ENCODE results near the gene B4GALNT4. TPM values are rescaled to one million over a fixed set of nuclear protein-coding genes. Genes with fewer than 3 reads are reported as not detected.

B4GALNT4 gene
- polyA plus RNA-seq, 2 of the 4 experiments (the other 2 are of a cell fraction), result 5.3 to 27.5 TPM

DNA sequence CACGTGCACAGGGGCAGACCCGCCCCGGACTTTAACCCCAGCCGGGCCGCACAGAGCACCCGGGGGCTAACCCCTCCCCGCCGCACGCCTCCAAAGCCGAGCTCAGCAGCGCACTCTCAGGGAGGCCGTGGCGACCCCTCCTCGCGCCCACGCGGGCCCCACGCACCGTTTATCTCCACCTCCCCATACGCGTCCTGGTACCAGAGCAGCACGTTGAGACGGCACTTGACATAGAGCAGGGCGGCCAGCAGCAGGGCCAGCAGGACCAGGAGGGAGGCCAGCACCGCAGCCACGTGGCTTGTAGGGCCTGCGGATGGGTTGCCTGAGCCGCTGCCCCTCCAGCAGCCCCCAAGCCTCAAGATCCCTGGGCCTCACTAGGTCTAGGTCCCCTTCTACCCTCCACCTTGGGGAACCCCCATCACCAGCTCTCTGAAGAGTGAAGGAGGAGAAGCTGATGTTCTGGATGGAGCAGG is 38.4 kb downstream of the B4GALNT4 start (continued):
- TF ChIP-seq, protein P1, sequence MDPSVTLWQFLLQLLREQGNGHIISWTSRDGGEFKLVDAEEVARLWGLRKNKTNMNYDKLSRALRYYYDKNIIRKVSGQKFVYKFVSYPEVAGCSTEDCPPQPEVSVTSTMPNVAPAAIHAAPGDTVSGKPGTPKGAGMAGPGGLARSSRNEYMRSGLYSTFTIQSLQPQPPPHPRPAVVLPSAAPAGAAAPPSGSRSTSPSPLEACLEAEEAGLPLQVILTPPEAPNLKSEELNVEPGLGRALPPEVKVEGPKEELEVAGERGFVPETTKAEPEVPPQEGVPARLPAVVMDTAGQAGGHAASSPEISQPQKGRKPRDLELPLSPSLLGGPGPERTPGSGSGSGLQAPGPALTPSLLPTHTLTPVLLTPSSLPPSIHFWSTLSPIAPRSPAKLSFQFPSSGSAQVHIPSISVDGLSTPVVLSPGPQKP (IDR thresholded peaks at IDR 0.05; ENCODE audit: low read depth, low read length), result no peak
- no peak for TF ChIP-seq ZC3H11A (IDR thresholded peaks at IDR 0.05)
- TF ChIP-seq EP300 (IDR thresholded peaks at IDR 0.05), result no peak
- no peak for TF ChIP-seq RCOR1 (IDR thresholded peaks at IDR 0.05; ENCODE audit: low read depth, low read length)
- no peak for TF ChIP-seq EHF (CRISPR knock-in tag; IDR thresholded peaks at IDR 0.05)
- no peak for TF ChIP-seq CEBPB (IDR thresholded peaks at IDR 0.05)

DNA sequence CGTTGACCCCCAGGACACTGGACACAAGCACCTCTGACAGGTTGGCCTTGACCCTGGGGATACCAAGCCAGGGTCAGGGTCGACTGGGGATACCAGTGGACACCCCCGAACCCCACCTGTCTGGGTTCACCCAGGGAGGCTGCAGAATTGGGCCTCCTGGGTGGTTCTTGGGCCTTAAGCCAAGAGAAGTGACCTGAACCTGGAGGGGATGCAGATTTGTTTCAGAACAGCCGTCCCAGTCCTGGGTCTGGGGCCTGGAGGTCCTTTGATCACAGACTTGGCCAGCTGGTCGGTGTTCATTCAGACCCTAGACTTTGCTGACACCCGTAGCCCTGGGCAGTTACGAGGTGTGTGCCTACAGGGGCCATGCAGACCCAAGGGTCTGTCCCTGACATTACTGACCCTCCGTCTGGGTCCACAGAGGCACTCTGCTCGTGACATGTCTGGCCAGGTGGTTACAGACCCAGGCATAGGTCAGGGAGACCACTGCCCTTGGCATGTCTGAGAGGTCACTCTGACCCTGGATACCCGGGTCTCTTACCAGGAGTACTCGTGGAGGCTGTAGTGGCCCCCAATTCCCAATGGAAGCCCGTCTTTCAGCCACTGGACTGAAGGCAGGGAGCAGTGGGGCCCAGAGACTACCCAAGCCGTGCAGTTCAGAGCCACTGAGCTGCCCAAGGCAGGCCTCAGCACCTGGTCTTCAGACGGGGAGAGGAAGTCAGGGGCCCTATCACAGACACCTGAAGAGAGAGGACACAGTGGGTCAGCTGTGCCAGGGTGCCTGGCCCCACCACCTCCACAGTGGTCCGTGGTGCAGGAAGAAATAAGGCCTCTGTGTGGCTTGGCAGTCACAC is 39.1 kb downstream of the B4GALNT4 start:
- FAIRE-seq, result no peak
- no peak for ATAC-seq
- POLR2A ChIA-PET, result interaction anchor here (1.4 to 3.3 kb wide), 3 partner anchors 15 to 98 kb away, joined by 6 to 30 read pairs (median 18); partner anchors contain the start of genes PKP3 and RNH1

DNA sequence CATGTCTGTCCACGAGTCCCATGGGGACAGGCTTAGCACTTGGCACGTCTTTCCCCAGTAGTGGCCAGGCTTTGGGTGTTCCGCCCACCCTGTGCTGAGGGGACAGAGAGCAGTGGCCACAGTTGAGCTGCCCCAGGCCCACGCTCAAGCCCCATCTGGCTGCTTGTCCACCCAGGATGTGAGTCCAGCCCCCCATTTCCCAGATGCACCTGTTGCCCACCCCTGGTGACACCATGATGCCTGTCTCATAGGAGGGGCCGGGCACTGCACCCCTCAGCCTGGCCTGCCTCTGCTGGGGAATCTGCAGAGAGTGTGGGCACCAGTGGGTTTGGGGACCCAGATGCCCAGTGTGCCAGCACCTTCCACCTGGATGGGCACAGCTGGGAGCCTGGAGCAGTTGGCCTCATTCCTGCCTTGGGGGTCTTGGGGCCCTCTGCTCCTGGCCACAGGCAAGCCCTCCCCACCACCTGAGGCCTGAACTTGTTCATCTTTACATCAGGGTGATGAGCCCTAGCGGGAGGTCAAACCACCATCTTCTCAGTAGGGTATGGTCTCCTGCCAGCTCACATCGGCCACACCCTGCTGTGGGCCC is 39.8 kb downstream of the B4GALNT4 start:
- H3K4me1 ChIP-seq, result peaks cover 40% of the 10 kb centered on the region
- FAIRE-seq (no peak), DNase-seq (ENCODE audit: low read depth in 1 of 2, low spot score in 1 of 2) (no peak), ATAC-seq (no peak)
- H3K27ac ChIP-seq, result peak overlapping the region in 1 of 2 experiments; percentile 66; a peak in 3 of 6 replicates
- 100% methylated on average over 2 of the region's 7 CpGs for WGBS (ENCODE audit: missing lambda C conversion rate)
- no peak overlapping the region for H3K4me2 ChIP-seq
- no peak overlapping the region for H3K4me3 ChIP-seq
- ChIA-PET POLR2A (no interaction called here), CTCF (interaction anchor here (9.0 kb wide), 1 partner anchor 42 kb away, joined by 112 read pairs; the partner anchor contains the start of gene PTDSS2)
- no peaks in the 10 kb centered on the region for H3K9me3 ChIP-seq
- no peak for TF ChIP-seq FOXS1 (CRISPR knock-in tag; IDR thresholded peaks at IDR 0.05)
- TF ChIP-seq RFX5 (IDR thresholded peaks at IDR 0.05), result no peak
- no peak for TF ChIP-seq TP53 (CRISPR knock-in tag; IDR thresholded peaks at IDR 0.05)
- TF ChIP-seq EHF (CRISPR knock-in tag; IDR thresholded peaks at IDR 0.05), result no peak
- TF ChIP-seq, protein P2, sequence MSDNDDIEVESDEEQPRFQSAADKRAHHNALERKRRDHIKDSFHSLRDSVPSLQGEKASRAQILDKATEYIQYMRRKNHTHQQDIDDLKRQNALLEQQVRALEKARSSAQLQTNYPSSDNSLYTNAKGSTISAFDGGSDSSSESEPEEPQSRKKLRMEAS (IDR thresholded peaks at IDR 0.05), result no peak
- no peak for TF ChIP-seq ZFP36 (IDR thresholded peaks at IDR 0.05; ENCODE audit: borderline replicate concordance, partially characterized antibody)
- TF ChIP-seq JUNB (IDR thresholded peaks at IDR 0.05), result no peak
- TF ChIP-seq BHLHE40 (IDR thresholded peaks at IDR 0.05; ENCODE audit: low read depth, low read length), result no peak
- TF ChIP-seq CHD2 (IDR thresholded peaks at IDR 0.05; ENCODE audit: low read length, partially characterized antibody), result no peak
- TF ChIP-seq, protein P3, sequence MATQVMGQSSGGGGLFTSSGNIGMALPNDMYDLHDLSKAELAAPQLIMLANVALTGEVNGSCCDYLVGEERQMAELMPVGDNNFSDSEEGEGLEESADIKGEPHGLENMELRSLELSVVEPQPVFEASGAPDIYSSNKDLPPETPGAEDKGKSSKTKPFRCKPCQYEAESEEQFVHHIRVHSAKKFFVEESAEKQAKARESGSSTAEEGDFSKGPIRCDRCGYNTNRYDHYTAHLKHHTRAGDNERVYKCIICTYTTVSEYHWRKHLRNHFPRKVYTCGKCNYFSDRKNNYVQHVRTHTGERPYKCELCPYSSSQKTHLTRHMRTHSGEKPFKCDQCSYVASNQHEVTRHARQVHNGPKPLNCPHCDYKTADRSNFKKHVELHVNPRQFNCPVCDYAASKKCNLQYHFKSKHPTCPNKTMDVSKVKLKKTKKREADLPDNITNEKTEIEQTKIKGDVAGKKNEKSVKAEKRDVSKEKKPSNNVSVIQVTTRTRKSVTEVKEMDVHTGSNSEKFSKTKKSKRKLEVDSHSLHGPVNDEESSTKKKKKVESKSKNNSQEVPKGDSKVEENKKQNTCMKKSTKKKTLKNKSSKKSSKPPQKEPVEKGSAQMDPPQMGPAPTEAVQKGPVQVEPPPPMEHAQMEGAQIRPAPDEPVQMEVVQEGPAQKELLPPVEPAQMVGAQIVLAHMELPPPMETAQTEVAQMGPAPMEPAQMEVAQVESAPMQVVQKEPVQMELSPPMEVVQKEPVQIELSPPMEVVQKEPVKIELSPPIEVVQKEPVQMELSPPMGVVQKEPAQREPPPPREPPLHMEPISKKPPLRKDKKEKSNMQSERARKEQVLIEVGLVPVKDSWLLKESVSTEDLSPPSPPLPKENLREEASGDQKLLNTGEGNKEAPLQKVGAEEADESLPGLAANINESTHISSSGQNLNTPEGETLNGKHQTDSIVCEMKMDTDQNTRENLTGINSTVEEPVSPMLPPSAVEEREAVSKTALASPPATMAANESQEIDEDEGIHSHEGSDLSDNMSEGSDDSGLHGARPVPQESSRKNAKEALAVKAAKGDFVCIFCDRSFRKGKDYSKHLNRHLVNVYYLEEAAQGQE (IDR thresholded peaks at IDR 0.05), result no peak
- TF ChIP-seq, protein P4, sequence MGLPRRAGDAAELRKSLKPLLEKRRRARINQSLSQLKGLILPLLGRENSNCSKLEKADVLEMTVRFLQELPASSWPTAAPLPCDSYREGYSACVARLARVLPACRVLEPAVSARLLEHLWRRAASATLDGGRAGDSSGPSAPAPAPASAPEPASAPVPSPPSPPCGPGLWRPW (IDR thresholded peaks at IDR 0.05), result no peak
- TF ChIP-seq, protein P5, sequence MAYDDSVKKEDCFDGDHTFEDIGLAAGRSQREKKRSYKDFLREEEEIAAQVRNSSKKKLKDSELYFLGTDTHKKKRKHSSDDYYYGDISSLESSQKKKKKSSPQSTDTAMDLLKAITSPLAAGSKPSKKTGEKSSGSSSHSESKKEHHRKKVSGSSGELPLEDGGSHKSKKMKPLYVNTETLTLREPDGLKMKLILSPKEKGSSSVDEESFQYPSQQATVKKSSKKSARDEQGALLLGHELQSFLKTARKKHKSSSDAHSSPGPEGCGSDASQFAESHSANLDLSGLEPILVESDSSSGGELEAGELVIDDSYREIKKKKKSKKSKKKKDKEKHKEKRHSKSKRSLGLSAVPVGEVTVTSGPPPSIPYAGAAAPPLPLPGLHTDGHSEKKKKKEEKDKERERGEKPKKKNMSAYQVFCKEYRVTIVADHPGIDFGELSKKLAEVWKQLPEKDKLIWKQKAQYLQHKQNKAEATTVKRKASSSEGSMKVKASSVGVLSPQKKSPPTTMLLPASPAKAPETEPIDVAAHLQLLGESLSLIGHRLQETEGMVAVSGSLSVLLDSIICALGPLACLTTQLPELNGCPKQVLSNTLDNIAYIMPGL (CRISPR knock-in tag; IDR thresholded peaks at IDR 0.05; ENCODE audit: borderline replicate concordance), result no peak
- no peak for TF ChIP-seq PHF8 (IDR thresholded peaks at IDR 0.05; ENCODE audit: borderline replicate concordance, low read depth)
- no peak for TF ChIP-seq ESRRA (IDR thresholded peaks at IDR 0.05; ENCODE audit: borderline replicate concordance, low read length)
- TF ChIP-seq MAZ (IDR thresholded peaks at IDR 0.05; ENCODE audit: borderline replicate concordance, low read depth, low read length), result no peak
- no peak for TF ChIP-seq CHD4 (IDR thresholded peaks at IDR 0.05; ENCODE audit: borderline replicate concordance)
- no peak for TF ChIP-seq RAD21 (conservative IDR thresholded peaks at IDR 0.05 in 1 of 2, IDR thresholded peaks at IDR 0.05 in 1 of 2)

More for the DNA sequence above, 39.1 kb downstream of the B4GALNT4 start:
- TF ChIP-seq, protein P6, sequence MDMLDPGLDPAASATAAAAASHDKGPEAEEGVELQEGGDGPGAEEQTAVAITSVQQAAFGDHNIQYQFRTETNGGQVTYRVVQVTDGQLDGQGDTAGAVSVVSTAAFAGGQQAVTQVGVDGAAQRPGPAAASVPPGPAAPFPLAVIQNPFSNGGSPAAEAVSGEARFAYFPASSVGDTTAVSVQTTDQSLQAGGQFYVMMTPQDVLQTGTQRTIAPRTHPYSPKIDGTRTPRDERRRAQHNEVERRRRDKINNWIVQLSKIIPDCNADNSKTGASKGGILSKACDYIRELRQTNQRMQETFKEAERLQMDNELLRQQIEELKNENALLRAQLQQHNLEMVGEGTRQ (IDR thresholded peaks at IDR 0.05), result no peak
- Histone ChIP-seq H3K4me1 (peaks cover 37% of the 10 kb centered on the region), H3K9me3 (no peaks in the 10 kb centered on the region), H3K27ac (no peak overlapping the region), H3K4me2 (no peak overlapping the region), H3K4me3 (no peak overlapping the region)
- DNase-seq (ENCODE audit: low read depth in 1 of 2, low spot score in 1 of 2), result no peak
- CTCF ChIA-PET, result interaction anchor here (1.6 to 9.0 kb wide), 5 partner anchors 8 to 46 kb away, joined by 4 to 112 read pairs (median 8); partner anchors contain the start of gene PTDSS2
- WGBS (ENCODE audit: missing lambda C conversion rate), result 91% methylated on average over 11 of the region's 15 CpGs
